Brain pericyte (primary cell): Measurements from ENCODE around the gene ADGRE1.

Experiments
- DNase-seq: peaks from one replicate; pipeline ENCODE4 v3.0.0-alpha.2; 2012; ENCODE audit warnings: low read depth, low spot score

The ADGRE1 gene

DNA sequence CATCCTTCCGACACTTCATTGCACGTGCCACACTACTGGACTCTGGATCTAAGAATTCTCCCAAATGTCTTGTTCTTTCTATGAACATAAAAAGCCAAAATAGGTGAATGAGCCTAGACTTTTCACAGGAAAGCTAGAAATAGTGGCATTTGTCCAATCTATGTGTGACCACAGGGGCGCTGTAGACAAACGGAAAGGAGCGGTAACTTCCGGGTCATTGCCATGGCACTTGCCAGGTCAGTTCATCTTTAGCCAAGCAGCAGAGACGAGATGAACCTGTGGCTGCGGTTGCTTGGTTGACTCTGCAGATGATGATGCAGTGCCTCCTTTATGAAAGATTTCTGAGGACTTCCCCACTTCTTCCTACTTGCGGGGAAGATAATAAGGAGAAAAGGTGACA is 65.6 kb downstream of the ADGRE1 start:
- DNase-seq: no peak

DNA sequence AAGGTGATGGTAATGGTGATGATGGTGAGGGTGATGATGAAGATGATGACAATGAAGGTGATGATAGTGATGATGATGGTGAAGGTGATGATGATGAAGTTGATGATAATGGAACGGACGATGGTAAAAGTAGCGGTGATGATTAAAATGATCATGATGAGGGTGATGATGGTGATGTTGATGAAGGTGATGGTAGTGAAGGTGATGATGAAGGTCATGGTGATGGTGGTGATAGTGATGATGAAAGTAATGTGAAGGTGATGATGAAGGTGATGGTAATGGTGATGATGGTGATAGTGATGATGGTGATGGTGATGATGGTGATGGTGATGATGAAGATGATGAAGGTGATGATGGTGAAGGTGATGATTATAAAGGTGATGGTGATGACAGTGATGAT is 67.7 kb downstream of the ADGRE1 start:
- DNase-seq: no peak

- no peak for DNase-seq
Observed at GRCh38 chr19:6956573-6956972, 69.2 kb downstream of the ADGRE1 start.

GRCh38 chr19:6958791-6959190 is 71.4 kb downstream of the ADGRE1 start:
- DNase-seq: no peak

GRCh38 chr19:6963244-6963852 is 76.0 kb downstream of the ADGRE1 start:
- no peak for DNase-seq

GRCh38 chr19:6963937-6964336 is 76.6 kb downstream of the ADGRE1 start:
- DNase-seq: no peak

GRCh38 chr19:6967967-6968366 is 80.6 kb downstream of the ADGRE1 start:
- DNase-seq: no peak

GRCh38 chr19:6969490-6969889 is 82.1 kb downstream of the ADGRE1 start:
- DNase-seq: no peak

DNA sequence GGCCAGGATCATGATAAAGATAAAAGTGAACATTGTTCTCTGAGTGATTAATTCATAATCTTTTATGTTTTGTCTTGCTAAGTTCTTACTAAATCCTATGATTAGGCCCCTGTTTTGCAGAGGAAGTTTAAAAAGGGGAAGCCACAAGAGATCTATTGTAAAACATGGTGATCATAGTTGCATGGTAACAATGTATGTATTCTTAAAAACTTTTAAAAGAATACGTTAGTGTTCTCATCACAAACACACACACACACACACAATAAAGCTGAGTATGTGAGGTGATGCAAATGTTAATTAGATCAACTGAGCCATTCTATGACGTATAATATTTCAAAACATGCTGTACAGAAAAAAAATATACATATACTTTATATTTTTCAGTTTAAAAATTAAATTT is 82.6 kb downstream of the ADGRE1 start:
- no peak for DNase-seq

DNA sequence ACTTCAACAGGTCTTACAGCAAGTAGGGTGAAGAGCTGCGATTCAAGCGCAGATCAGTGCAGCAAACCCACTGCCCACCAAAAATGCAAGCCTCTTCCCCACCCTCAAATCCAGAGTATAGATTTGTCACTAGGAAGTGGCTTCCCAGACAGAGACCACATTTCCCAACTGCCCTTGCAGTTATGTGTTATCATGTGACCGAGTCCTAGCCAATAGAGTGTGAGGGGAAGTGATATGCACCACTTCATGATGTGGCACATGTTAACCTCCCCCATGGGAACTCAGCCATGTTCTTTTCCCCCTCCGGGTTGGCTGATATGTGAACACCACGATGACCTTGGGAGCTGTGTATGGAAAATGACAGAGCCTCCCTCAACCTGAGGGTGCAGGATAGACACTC is 83.1 kb downstream of the ADGRE1 start:
- no peak for DNase-seq

DNA sequence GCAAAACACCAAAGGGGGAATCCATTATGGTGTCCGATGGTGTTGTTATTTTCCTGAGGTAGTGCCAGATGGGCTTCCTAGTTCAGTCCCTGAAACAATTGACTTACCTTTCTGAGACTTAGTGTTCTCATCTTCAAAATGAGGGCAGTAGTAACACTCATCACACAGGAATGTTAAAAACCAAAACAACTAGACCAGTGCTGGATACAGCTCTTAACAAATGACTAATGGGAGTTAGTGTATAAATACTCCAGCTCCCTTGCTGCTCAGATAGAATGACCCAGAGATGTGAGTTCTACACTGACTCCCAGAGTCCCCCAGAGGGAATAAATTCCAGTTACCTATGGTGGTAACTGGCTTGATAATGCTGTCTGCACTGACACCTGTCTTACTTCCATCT is 84.0 kb downstream of the ADGRE1 start:
- DNase-seq: no peak

- no peak for DNase-seq
Observed at GRCh38 chr19:6976197-6976596, 88.8 kb downstream of the ADGRE1 start.

DNA sequence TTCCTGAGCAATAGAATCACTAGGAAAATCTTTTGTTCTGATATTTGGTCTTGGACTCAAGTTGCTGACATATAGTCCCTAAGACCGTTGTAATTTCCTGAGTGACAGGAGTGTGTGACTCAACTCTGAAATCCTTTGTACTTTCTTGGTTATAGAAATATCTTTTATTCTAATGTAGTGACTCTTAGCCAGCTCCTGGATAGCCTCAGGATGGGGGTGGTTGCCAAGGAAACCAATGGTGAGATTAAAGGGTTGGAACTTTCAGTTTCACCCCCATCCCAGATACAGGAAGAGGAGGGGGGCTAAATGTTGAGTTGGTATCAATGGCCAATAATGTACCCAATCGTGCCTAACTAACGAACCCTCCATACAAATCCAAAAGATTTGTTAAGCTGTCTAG is 92.0 kb downstream of the ADGRE1 start:
- no peak for DNase-seq

DNA sequence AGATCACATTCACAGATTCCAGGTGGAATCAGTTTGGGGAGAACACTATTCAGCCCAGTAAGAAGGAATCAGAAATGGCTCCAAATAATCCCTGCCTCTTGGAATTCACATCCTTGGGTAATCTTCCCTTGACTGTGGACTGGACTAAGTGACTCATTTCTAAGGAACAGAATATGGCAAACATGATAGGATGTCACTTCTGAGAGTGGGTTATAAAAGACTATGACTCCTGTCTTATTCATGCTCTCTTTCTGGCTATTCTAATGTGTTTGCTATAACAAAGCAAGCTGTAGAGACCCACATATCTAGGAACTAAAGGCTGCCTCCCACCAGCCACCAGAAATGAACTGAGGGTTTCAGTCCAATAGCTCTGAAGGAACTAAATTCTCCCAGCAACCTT is 96.1 kb downstream of the ADGRE1 start:
- no peak for DNase-seq

- DNase-seq: no peak
Observed at GRCh38 chr19:6987850-6988249, 100.5 kb downstream of the ADGRE1 start.

- no peak for DNase-seq
Observed at GRCh38 chr19:6988257-6988656, 100.9 kb downstream of the ADGRE1 start.
